WTC11 (cell line): Measurements from ENCODE around the gene EGLN2. TPM values are rescaled to one million over a fixed set of nuclear protein-coding genes. Genes with fewer than 3 reads are reported as not detected.
"Not testable (repeated sequence)": the region's sequence is repeated elsewhere in the genome, so short reads cannot be mapped to it uniquely, and the experiment has no call there.

Experiments used
- ATAC-seq: fragments of 200-7000 bp; cut with Tn5 transposase; 2 replicates; pipeline ENCODE4 v1.10.0; 2021; ENCODE audit warnings: mild to moderate bottlenecking, moderate library complexity
- CTCF ChIA-PET: fragments of 300-600 bp; sonication (Branson Sonifier 250); formaldehyde crosslinking; loops from one replicate; lab custom pipeline; 2021; ENCODE audit warnings: antibody characterized with exemption; lab: Charles Lee
- POLR2A ChIA-PET: fragments of 350-600 bp; sonication (Branson Sonifier 250); formaldehyde crosslinking; loops from one replicate; lab custom pipeline; 2021; ENCODE audit warnings: antibody characterized with exemption; lab: Charles Lee
- DNase-seq: peaks from one replicate; pipeline ENCODE4 v3.0.0; 2021; ENCODE audit warnings: low spot score
- H3K27ac Mint-ChIP-seq: 2 replicates; pipeline ENCODE4 v1.8.0; 2021; ENCODE audit warnings: mixed read lengths
- H3K27me3 Mint-ChIP-seq: 2 replicates; pipeline ENCODE4 v1.8.0; 2021; ENCODE audit warnings: low read depth, mild to moderate bottlenecking, moderate library complexity, mixed read lengths
- H3K36me3 Mint-ChIP-seq: 2 replicates; pipeline ENCODE4 v1.8.0; 2021; ENCODE audit warnings: mixed read lengths
- H3K4me1 Mint-ChIP-seq: 2 replicates; pipeline ENCODE4 v1.8.0; 2022; ENCODE audit warnings: mixed read lengths
- H3K4me3 Mint-ChIP-seq: 2 replicates; pipeline ENCODE4 v1.8.0; 2021; ENCODE audit warnings: mild to moderate bottlenecking, moderate library complexity, mixed read lengths
- H3K9me3 Mint-ChIP-seq: 2 replicates; pipeline ENCODE4 v1.8.0; 2021; ENCODE audit warnings: mixed read lengths
- AFF4 ChIP-seq: sonication (generic); formaldehyde crosslinking; IDR thresholded peaks from 2 replicates; pipeline ENCODE4 v1.8.1; 2023; ENCODE audit warnings: mild to moderate bottlenecking, missing genetic modification reagents, borderline replicate concordance
- ATF6 ChIP-seq: sonication (generic); formaldehyde crosslinking; IDR thresholded peaks from 2 replicates; pipeline ENCODE4 v1.8.1; 2023; ENCODE audit warnings: mild to moderate bottlenecking, missing genetic modification reagents
- CBFB ChIP-seq: sonication (generic); formaldehyde crosslinking; IDR thresholded peaks from 2 replicates; pipeline ENCODE4 v1.8.1; 2022; ENCODE audit warnings: mild to moderate bottlenecking, low read depth, missing genetic modification reagents
- CDX4 ChIP-seq: fragments of 250-450 bp; sonication (Bioruptor Pico); IDR thresholded peaks from 2 replicates; pipeline ENCODE4 v1.9.0; 2021; ENCODE audit warnings: moderate library complexity, mild to moderate bottlenecking, inconsistent platforms, borderline replicate concordance
- E2F1 ChIP-seq: sonication (generic); formaldehyde crosslinking; IDR thresholded peaks from 2 replicates; pipeline ENCODE4 v1.8.0; 2022; ENCODE audit warnings: mild to moderate bottlenecking, missing genetic modification reagents
- E2F5 ChIP-seq: sonication (generic); formaldehyde crosslinking; IDR thresholded peaks from 2 replicates; pipeline ENCODE4 v1.8.1; 2022; ENCODE audit warnings: mild to moderate bottlenecking, moderate library complexity, missing genetic modification reagents
- ERG ChIP-seq: fragments of 250-450 bp; sonication (Bioruptor Pico); IDR thresholded peaks from 2 replicates; pipeline ENCODE4 v1.8.0; 2021; ENCODE audit warnings: mild to moderate bottlenecking
- FOXP1 ChIP-seq: sonication (generic); formaldehyde crosslinking; IDR thresholded peaks from 2 replicates; pipeline ENCODE4 v1.8.0; 2022; ENCODE audit warnings: missing genetic modification reagents, mild to moderate bottlenecking, moderate library complexity, borderline replicate concordance
- HMGA2 ChIP-seq: fragments of 250-450 bp; sonication (Bioruptor Pico); IDR thresholded peaks from 2 replicates; pipeline ENCODE4 v1.4.0; 2021; ENCODE audit warnings: mild to moderate bottlenecking, moderate library complexity
- MXD4 ChIP-seq: fragments of 250-450 bp; sonication (Bioruptor Pico); IDR thresholded peaks from 2 replicates; pipeline ENCODE4 v1.8.0; 2021; ENCODE audit warnings: mild to moderate bottlenecking, moderate library complexity, borderline replicate concordance
- NR1H2 ChIP-seq: sonication (generic); formaldehyde crosslinking; IDR thresholded peaks from 2 replicates; pipeline ENCODE4 v1.9.0; 2021; ENCODE audit warnings: mild to moderate bottlenecking, moderate library complexity, missing genetic modification reagents
- RORB ChIP-seq: fragments of 250-450 bp; sonication (Bioruptor Pico); IDR thresholded peaks from 2 replicates; pipeline ENCODE4 v1.9.0; 2021; ENCODE audit warnings: mild to moderate bottlenecking
- SMAD4 ChIP-seq: sonication (generic); formaldehyde crosslinking; IDR thresholded peaks from 2 replicates; pipeline ENCODE4 v1.8.0; 2022; ENCODE audit warnings: mild to moderate bottlenecking, missing genetic modification reagents
- TEAD4 ChIP-seq: sonication (generic); formaldehyde crosslinking; IDR thresholded peaks from 2 replicates; pipeline ENCODE4 v1.8.0; 2022; ENCODE audit warnings: mild to moderate bottlenecking, missing genetic modification reagents
- USF2 ChIP-seq: sonication (generic); formaldehyde crosslinking; IDR thresholded peaks from 2 replicates; pipeline ENCODE4 v1.8.1; 2023; ENCODE audit warnings: mild to moderate bottlenecking, missing genetic modification reagents, moderate library complexity
- ZBTB43 ChIP-seq: sonication (generic); formaldehyde crosslinking; IDR thresholded peaks from 2 replicates; pipeline ENCODE4 v1.8.1; 2023; ENCODE audit warnings: mild to moderate bottlenecking, missing genetic modification reagents
- ZNF121 ChIP-seq: sonication (generic); formaldehyde crosslinking; IDR thresholded peaks from 2 replicates; pipeline ENCODE4 v1.8.0; 2023; ENCODE audit warnings: missing genetic modification reagents
- ZNF232 ChIP-seq: sonication (generic); formaldehyde crosslinking; IDR thresholded peaks from 2 replicates; pipeline ENCODE4 v1.8.0; 2022; ENCODE audit warnings: mild to moderate bottlenecking, missing genetic modification reagents
- ZNF263 ChIP-seq: sonication (generic); formaldehyde crosslinking; IDR thresholded peaks from 2 replicates; pipeline ENCODE4 v1.8.1; 2022; ENCODE audit warnings: low read depth, mild to moderate bottlenecking, moderate library complexity, missing genetic modification reagents
- total RNA-seq: library from RNA; stranded (reverse); gene quantifications from 3 replicates; pipeline ENCODE4 v1.2.3, GENCODE V29; 2021

The EGLN2 gene
- total RNA-seq, 1 experiment from 2014 or later, result 102 TPM

- TF ChIP-seq CDX4 (CRISPR knock-in tag), result no peak
- no peak for TF ChIP-seq FOXP1 (CRISPR knock-in tag)
- no peak for TF ChIP-seq RORB
- TF ChIP-seq ERG (CRISPR knock-in tag), result no peak
- no peak for TF ChIP-seq NR1H2 (CRISPR knock-in tag)
- TF ChIP-seq MXD4 (CRISPR knock-in tag), result no peak
These were observed 35.0 kb upstream of the EGLN2 start (continued) for GRCh38 chr19:40763963-40764362.

- DNase-seq, ATAC-seq, H3K4me3 Mint-ChIP-seq, H3K27ac Mint-ChIP-seq, H3K27me3 Mint-ChIP-seq, H3K9me3 Mint-ChIP-seq, H3K4me1 Mint-ChIP-seq: not testable (repeated sequence)
- POLR2A ChIA-PET, result interaction anchor here (0.7 to 0.8 kb wide), 2 partner anchors 64 to 424 kb away, joined by 3 read pairs; no protein-coding TSS in a partner anchor
- CTCF ChIA-PET, result interaction anchor here (1.6 kb wide), 1 partner anchor 40 kb away, joined by 5 read pairs; no protein-coding TSS in a partner anchor
- H3K36me3 Mint-ChIP-seq, result peaks cover 52% of the 10 kb centered on the region
These were observed 32.6 kb upstream of the EGLN2 start for GRCh38 chr19:40766385-40766784.

GRCh38 chr19:40768869-40769268 lies 30.1 kb upstream of the EGLN2 start:
- H3K27ac Mint-ChIP-seq, result no peak overlapping the region; the same call in 1 of the 2 replicates
- peaks cover 27% of the 10 kb centered on the region for H3K36me3 Mint-ChIP-seq
- CTCF ChIA-PET, result no interaction called here
- H3K27me3 Mint-ChIP-seq, result no peaks in the 10 kb centered on the region
- no peak for DNase-seq
- no peak overlapping the region for H3K4me3 Mint-ChIP-seq
- H3K9me3 Mint-ChIP-seq, result peaks cover 14% of the 10 kb centered on the region
- ATAC-seq, result no peak
- POLR2A ChIA-PET, result no interaction called here
- H3K4me1 Mint-ChIP-seq, result no peaks in the 10 kb centered on the region
- TF ChIP-seq SMAD4 (CRISPR knock-in tag) (no peak), E2F1 (CRISPR knock-in tag) (no peak), E2F5 (no peak), ERG (CRISPR knock-in tag) (no peak), ZBTB43 (CRISPR knock-in tag) (no peak), HMGA2 (CRISPR knock-in tag) (no peak), ATF6 (no peak), CBFB (CRISPR knock-in tag) (no peak), TEAD4 (CRISPR knock-in tag) (no peak), ZNF232 (no peak), ZNF263 (no peak), AFF4 (CRISPR knock-in tag) (no peak), ZNF121 (CRISPR knock-in tag) (no peak), USF2 (CRISPR knock-in tag) (no peak)
